HCT116 (cell line): ENCODE results near the gene SLC5A3. TPM values are rescaled to one million over a fixed set of nuclear protein-coding genes. Genes with fewer than 3 reads are reported as not detected.

Experiments
- ATAC-seq: fragments of 200-7000 bp; cut with Tn5 transposase; 2 replicates; pipeline ENCODE4 v1.9.1; 2020; ENCODE audit warnings: mild to moderate bottlenecking, moderate library complexity
- Bru-seq: library from RNA; stranded (reverse); fragments of 400-500 nt; gene quantifications from one replicate; lab custom pipeline; 2021; lab: Mats Ljungman, UMichigan
- BruChase-seq, 2 experiments: library from RNA; stranded (reverse); fragments of 400-500 nt; gene quantifications; one replicate each; lab custom pipeline; 2021; lab: Mats Ljungman, UMichigan
- BruUV-seq: library from RNA; stranded (reverse); fragments of 400-500 nt; replicated peaks from 2 replicates; lab custom pipeline; 2021; lab: Mats Ljungman, UMichigan
- CTCF ChIA-PET: fragments of 300-600 bp; sonication (Branson Sonifier 250); formaldehyde crosslinking; loops from one replicate; lab custom pipeline; 2021; ENCODE audit warnings: antibody characterized with exemption; lab: Charles Lee
- POLR2A ChIA-PET: fragments of 300-600, 350-600 bp; sonication (Branson Sonifier 250); formaldehyde crosslinking; loops from one replicate; lab custom pipeline; 2021; ENCODE audit warnings: antibody characterized with exemption; lab: Charles Lee
- RAD21 ChIA-PET, 2 experiments: fragments of 300-600 bp; sonication (Branson Sonifier 250); formaldehyde crosslinking; loops; one replicate each; lab custom pipeline; 2023; ENCODE audit warnings: low total read pairs in 2 of 2; ENCODE audit not compliant: uncharacterized antibody in 2 of 2, unreplicated experiment in 2 of 2, low non-redundant PET in 1 of 2; lab: Charles Lee
- DNase-seq: peaks from one replicate; pipeline ENCODE4 v3.0.0-alpha.2; 2010; ENCODE audit warnings: low read depth, low spot score
- H2AFZ ChIP-seq: fragments of 200-600 bp; shearing (Covaris generic), sonication (generic); 2 replicates; pipeline ENCODE4 v1.6.1; 2017; ENCODE audit warnings: low read depth, mixed run types, mixed read lengths, antibody characterized with exemption, low read length; ENCODE audit not compliant: poor library complexity, severe bottlenecking
- H3K27ac ChIP-seq: 2 replicates; pipeline ENCODE4 v1.5.1; 2012; ENCODE audit warnings: low read depth, low read length
- H3K27me3 ChIP-seq: fragments of 200-600 bp; sonication (generic); 2 replicates; pipeline ENCODE4 v1.6.1; 2016; ENCODE audit warnings: mixed run types, low read length, mixed read lengths; ENCODE audit not compliant: insufficient read depth
- H3K36me3 ChIP-seq, 2 experiments: fragments of 200-500 bp in 1 of 2; fragments of 200-600 bp in 1 of 2; sonication (Bioruptor generic) in 1 of 2; sonication (generic) in 1 of 2; 2 replicates each; pipeline versions ENCODE4 v1.5.1 to v1.6.1; 2014 to 2016; ENCODE audit warnings: low read length in 2 of 2, inconsistent platforms in 1 of 2, mixed read lengths in 1 of 2, mixed run types in 1 of 2; ENCODE audit not compliant: insufficient read depth in 2 of 2, control insufficient read depth in 1 of 2
- H3K4me1 ChIP-seq, 2 experiments: fragments of 200-600 bp in 1 of 2; sonication (generic) in 1 of 2; 2 replicates each; pipeline versions ENCODE4 v1.5.1 to v1.6.1; 2012 to 2017; ENCODE audit warnings: low read length in 2 of 2, inconsistent platforms in 1 of 2, mild to moderate bottlenecking in 1 of 2, mixed read lengths in 1 of 2, mixed run types in 1 of 2, moderate library complexity in 1 of 2; ENCODE audit not compliant: insufficient read depth in 2 of 2, control insufficient read depth in 1 of 2
- H3K4me2 ChIP-seq: fragments of 200-600 bp; sonication (generic); 2 replicates; pipeline ENCODE4 v1.6.1; 2017; ENCODE audit warnings: mixed run types, low read length, mixed read lengths
- H3K4me3 ChIP-seq, 2 experiments: fragments of 200-600 bp in 1 of 2; sonication (generic) in 1 of 2; replicated peaks in 1 of 2; 2 replicates each; pipeline ENCODE4 v1.5.1; 2011 to 2016; ENCODE audit warnings: low read length in 2 of 2, control low read depth in 1 of 2, low read depth in 1 of 2, mild to moderate bottlenecking in 1 of 2, mixed read lengths in 1 of 2, mixed run types in 1 of 2
- H3K79me2 ChIP-seq: fragments of 200-600 bp; sonication (generic); 2 replicates; pipeline ENCODE4 v1.6.1; 2017; ENCODE audit warnings: mild to moderate bottlenecking, mixed run types, low read length, moderate library complexity, mixed read lengths; ENCODE audit not compliant: insufficient read depth
- H3K9ac ChIP-seq: fragments of 200-600 bp; sonication (generic); 2 replicates; pipeline ENCODE4 v1.6.1; 2016; ENCODE audit warnings: low read length, mixed read lengths
- H3K9me2 ChIP-seq: fragments of 200-600 bp; sonication (generic), shearing (Covaris generic); 2 replicates; pipeline ENCODE4 v1.6.1; 2017; ENCODE audit warnings: mixed run types, mild to moderate bottlenecking, moderate library complexity; ENCODE audit not compliant: insufficient read depth
- H3K9me3 ChIP-seq, 2 experiments: fragments of 200-500 bp in 1 of 2; fragments of 200-600 bp in 1 of 2; sonication (Bioruptor generic) in 1 of 2; sonication (generic) in 1 of 2; 2 replicates each; pipeline ENCODE4 v1.6.1; 2014 to 2017; ENCODE audit warnings: low read length in 2 of 2, mixed read lengths in 2 of 2, inconsistent platforms in 1 of 2, low read depth in 1 of 2, mild to moderate bottlenecking in 1 of 2, mixed run types in 1 of 2, moderate library complexity in 1 of 2; ENCODE audit not compliant: control insufficient read depth in 1 of 2, insufficient read depth in 1 of 2
- H4K20me1 ChIP-seq: fragments of 200-600 bp; sonication (generic), shearing (Covaris generic); 2 replicates; pipeline ENCODE4 v1.6.1; 2017; ENCODE audit warnings: mixed run types, mild to moderate bottlenecking, moderate library complexity; ENCODE audit not compliant: insufficient read depth
- CBX3 ChIP-seq: IDR thresholded peaks from 2 replicates; pipeline ENCODE4 v1.6.1; 2012; ENCODE audit warnings: low read depth
- CTCF ChIP-seq, 3 experiments: fragments of 200-600 bp in 1 of 3; sonication (generic) in 1 of 3; IDR thresholded peaks in 2 of 3; conservative IDR thresholded peaks in 1 of 3; 2 replicates each; pipeline ENCODE4 v1.5.1; 2012 to 2017; ENCODE audit warnings: low read depth in 2 of 3, low read length in 2 of 3, antibody characterized with exemption in 1 of 3, borderline replicate concordance in 1 of 3, control low read depth in 1 of 3, mild to moderate bottlenecking in 1 of 3, mixed read lengths in 1 of 3, mixed run types in 1 of 3, moderate library complexity in 1 of 3; ENCODE audit not compliant: insufficient read depth in 1 of 3
- EGR1 ChIP-seq: IDR thresholded peaks from 2 replicates; pipeline ENCODE4 v1.6.1; 2012; ENCODE audit warnings: low read depth
- ELF1 ChIP-seq: IDR thresholded peaks from 2 replicates; pipeline ENCODE4 v1.6.1; 2012; ENCODE audit warnings: low read depth, borderline replicate concordance
- EZH2 ChIP-seq: fragments of 200-600 bp; sonication (generic); IDR thresholded peaks from 2 replicates; pipeline ENCODE4 v1.6.1; 2017; ENCODE audit warnings: antibody characterized with exemption, mixed run types
- JUND ChIP-seq: IDR thresholded peaks from 2 replicates; pipeline ENCODE4 v1.6.1; 2012
- POLR2A ChIP-seq: IDR thresholded peaks from 2 replicates; pipeline ENCODE4 v1.7.0; 2011; ENCODE audit warnings: borderline replicate concordance; ENCODE audit not compliant: insufficient read depth, insufficient read length; ENCODE audit errors: extremely low read depth
- POLR2AphosphoS5 ChIP-seq: IDR thresholded peaks from 2 replicates; pipeline ENCODE4 v1.6.1; 2011; ENCODE audit warnings: mild to moderate bottlenecking, low read depth, low read length, moderate library complexity
- REST ChIP-seq: IDR thresholded peaks from 2 replicates; pipeline ENCODE4 v1.6.1; 2012; ENCODE audit warnings: low read depth
- SIN3A ChIP-seq: IDR thresholded peaks from 2 replicates; pipeline ENCODE4 v1.6.1; 2012; ENCODE audit warnings: low read depth
- SP1 ChIP-seq: IDR thresholded peaks from 2 replicates; pipeline ENCODE4 v1.6.1; 2012; ENCODE audit warnings: low read depth
- TCF7L2 ChIP-seq: IDR thresholded peaks from 2 replicates; pipeline ENCODE4 v1.7.0; 2011; ENCODE audit warnings: borderline replicate concordance, inconsistent platforms; ENCODE audit not compliant: insufficient read depth, insufficient read length; ENCODE audit errors: extremely low read depth
- YY1 ChIP-seq: IDR thresholded peaks from 2 replicates; pipeline ENCODE4 v1.6.1; 2011; ENCODE audit warnings: low read length, low read depth, moderate library complexity, mild to moderate bottlenecking; ENCODE audit not compliant: insufficient replicate concordance; ENCODE audit errors: extremely low read depth
- ZFX ChIP-seq: fragments of 450-650 bp; IDR thresholded peaks from 2 replicates; pipeline ENCODE4 v1.6.1; 2017
- ZNF274 ChIP-seq: fragments of 200-500 bp; sonication (Bioruptor generic); IDR thresholded peaks from 2 replicates; pipeline ENCODE4 v1.6.1; 2014; ENCODE audit warnings: mild to moderate bottlenecking, low read depth, low read length, inconsistent platforms
- intact Hi-C: fragments of 100-400 bp; cut with micrococcal nuclease; formaldehyde crosslinking; loops from 2 replicates; pipeline ENCODE4 v1.10.0; 2022
- long read RNA-seq: library from polyadenylated mRNA; unstranded; transcript quantifications from one replicate; pipeline ENCODE4 v2.0.0, GENCODE V29; 2021; ENCODE audit not compliant: unreplicated experiment
- polyA plus RNA-seq: library from polyadenylated mRNA; unstranded; fragments of >200 nt; gene quantifications from 2 replicates; pipeline ENCODE4 v1.2.1, GENCODE V29; 2012; ENCODE audit warnings: missing spikeins
- total RNA-seq: library from RNA; stranded (reverse); gene quantifications from one replicate; pipeline ENCODE4 v1.2.1, GENCODE V29; 2021; ENCODE audit not compliant: unreplicated experiment
- TF ChIP-seq, protein P1 (sequence below): IDR thresholded peaks from 2 replicates; pipeline ENCODE4 v1.6.1; 2012
- TF ChIP-seq, protein P2 (sequence below): IDR thresholded peaks from 2 replicates; pipeline ENCODE4 v1.6.1; 2012

The SLC5A3 gene
- total RNA-seq (11.8 TPM), Bru-seq, nascent RNA (percentile 84 among the genes with signal in this experiment), BruChase-seq, experiment 1, labeled RNA remaining after a 6-hour chase (percentile 98 among the genes with signal in this experiment), BruChase-seq, experiment 2, labeled RNA remaining after a 2-hour chase (percentile 97 among the genes with signal in this experiment)
- polyA plus RNA-seq, result 2.3 and 2.8 TPM in 2 replicates
- long read RNA-seq, full-length matches to known transcripts, result 10 of 10 reads
- long read RNA-seq, partial matches to known transcripts, result 0 of 10 reads
- long read RNA-seq, other reads (novel, unspliced or antisense), result 0 of 10 reads

DNA sequence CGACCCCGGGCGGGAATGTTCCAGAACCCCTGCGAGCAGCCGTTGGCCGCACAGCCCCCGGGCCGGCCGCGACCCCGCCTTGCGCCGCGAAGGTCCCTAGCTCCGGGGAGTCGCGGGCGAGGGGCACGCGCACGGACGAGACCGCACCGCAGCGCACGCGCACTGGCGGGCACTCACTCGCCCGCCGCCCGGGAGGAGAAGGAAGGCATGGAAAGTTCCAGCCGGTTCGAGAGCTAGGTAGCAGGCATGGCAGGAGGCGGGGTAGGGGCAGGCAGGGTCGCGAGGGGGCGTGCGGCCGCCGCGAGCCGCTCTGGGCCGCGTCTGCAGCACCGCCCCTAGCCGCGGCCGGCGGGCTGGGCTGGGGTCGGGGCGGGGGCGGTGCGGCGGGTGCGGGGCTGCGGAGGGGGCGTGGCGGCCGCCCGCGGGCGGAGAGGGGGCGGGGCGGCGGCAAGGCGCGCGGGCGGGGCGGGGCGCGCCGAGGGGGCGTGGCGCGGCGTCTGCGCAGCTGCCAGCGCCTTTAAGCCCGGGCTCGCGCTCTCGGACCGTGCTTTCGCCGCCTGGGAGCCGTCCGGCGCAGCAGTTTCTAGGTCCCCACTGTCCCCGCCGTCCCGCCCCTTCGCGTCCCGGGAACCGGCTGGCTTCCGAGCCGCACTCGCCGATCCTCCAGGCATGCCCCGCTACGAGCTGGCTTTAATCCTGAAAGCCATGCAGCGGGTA, at the start of gene SLC5A3, which contains the start of gene MRPS6:
Gene SLC5A3, plus strand, starts transcription at position 547 of the 717 bp plus-strand sequence. CDS start 21,621 bp downstream, outside the sequence.
Gene MRPS6, plus strand, starts transcription at position 547 of the 717 bp plus-strand sequence. Its CDS starts 123 bp downstream, at position 670.
- ChIA-PET CTCF (no interaction called here), RAD21 (interaction anchor here in 1 of 2 experiments (1.0 kb wide), 1 partner anchor 149 kb away, joined by 5 read pairs; no protein-coding TSS in a partner anchor), POLR2A (interaction anchor here (1.4 kb wide), 1 partner anchor 18 kb away, joined by 3 read pairs; no protein-coding TSS in a partner anchor)
- peak within 1 kb of the TSS; percentile 86 for H3K27ac ChIP-seq
- peak within 1 kb of the TSS; percentile 75 for H3K9ac ChIP-seq
- DNase-seq (peak; percentile 54), ATAC-seq (peak; percentile 94)
- H4K20me1 ChIP-seq, result no peaks in the 10 kb centered on the region
- H3K36me3 ChIP-seq, result 0 out of 4 replicates have a peak, but pooled peaks cover 0 to 5% of the 10 kb centered on the region in 2 experiments
- H3K79me2 ChIP-seq, result peaks cover 39% of the 10 kb centered on the region
- peak within 1 kb of the TSS; percentile 73 for H3K4me2 ChIP-seq
- no peaks in the 10 kb centered on the region for H3K9me2 ChIP-seq
- peaks cover 10 to 14% of the 10 kb centered on the region in 2 experiments for H3K4me1 ChIP-seq
- intact Hi-C loops, result loop anchor here (10.0 kb wide), 1 partner anchor 128 kb away; no protein-coding TSS in a partner anchor
- no peak within 1 kb of the TSS for H2AFZ ChIP-seq
- H3K27me3 ChIP-seq, result no peaks in the 10 kb centered on the region
- no TSS peak for BruUV-seq
- H3K9me3 ChIP-seq, result no peaks in the 10 kb centered on the region
- H3K4me3 ChIP-seq, result peak within 1 kb of the TSS; percentile 67 to 69
- TF ChIP-seq CTCF (IDR thresholded peaks at IDR 0.05 in 2 of 3, conservative IDR thresholded peaks at IDR 0.05 in 1 of 3; ENCODE audit: borderline replicate concordance in 1 of 3, insufficient read depth in 1 of 3, low read depth in 2 of 3, low read length in 2 of 3), result no peak
- no peak for TF ChIP-seq CBX3
- peak; percentile 77; the same call in 1 of the 2 replicates for TF ChIP-seq SIN3A
- TF ChIP-seq, protein P1, sequence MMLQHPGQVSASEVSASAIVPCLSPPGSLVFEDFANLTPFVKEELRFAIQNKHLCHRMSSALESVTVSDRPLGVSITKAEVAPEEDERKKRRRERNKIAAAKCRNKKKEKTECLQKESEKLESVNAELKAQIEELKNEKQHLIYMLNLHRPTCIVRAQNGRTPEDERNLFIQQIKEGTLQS, result no peak
- TF ChIP-seq JUND, result no peak
- TF ChIP-seq, protein P2, sequence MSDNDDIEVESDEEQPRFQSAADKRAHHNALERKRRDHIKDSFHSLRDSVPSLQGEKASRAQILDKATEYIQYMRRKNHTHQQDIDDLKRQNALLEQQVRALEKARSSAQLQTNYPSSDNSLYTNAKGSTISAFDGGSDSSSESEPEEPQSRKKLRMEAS, result peak; percentile 33; the same call in 1 of the 2 replicates
- TF ChIP-seq TCF7L2, result no peak
- TF ChIP-seq POLR2AphosphoS5, result peak; percentile 93
- TF ChIP-seq EZH2, result no peak
- no peak for TF ChIP-seq SP1
- TF ChIP-seq ZFX, result no peak
- TF ChIP-seq ZNF274, result no peak
- peak; percentile 93 for TF ChIP-seq POLR2A
- no peak for TF ChIP-seq EGR1
- no peak for TF ChIP-seq ELF1
- no peak for TF ChIP-seq REST
- TF ChIP-seq YY1, result no peak
